Measurements from ENCODE around the gene ADGRG6.

DNA sequence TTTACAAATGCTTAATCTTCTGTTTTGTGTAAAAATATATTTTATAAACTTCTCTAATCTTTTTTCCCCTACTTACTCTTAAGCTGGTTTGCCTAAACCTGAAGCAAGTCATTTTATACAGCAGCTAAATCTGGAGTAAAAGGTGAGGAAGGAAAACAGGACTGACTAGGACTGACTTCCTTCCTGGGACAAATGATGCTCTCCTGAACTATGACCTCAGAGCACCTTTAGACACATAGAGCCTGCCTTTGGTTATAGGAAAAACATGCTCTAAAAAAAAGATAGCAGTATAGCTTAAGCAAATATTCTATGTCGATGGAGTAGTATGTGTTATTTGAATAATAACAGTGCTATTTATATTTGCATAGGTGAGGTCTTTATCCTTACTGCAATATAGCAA lies 21.5 kb upstream of the ADGRG6 start:
- TF ChIP-seq, protein P1, sequence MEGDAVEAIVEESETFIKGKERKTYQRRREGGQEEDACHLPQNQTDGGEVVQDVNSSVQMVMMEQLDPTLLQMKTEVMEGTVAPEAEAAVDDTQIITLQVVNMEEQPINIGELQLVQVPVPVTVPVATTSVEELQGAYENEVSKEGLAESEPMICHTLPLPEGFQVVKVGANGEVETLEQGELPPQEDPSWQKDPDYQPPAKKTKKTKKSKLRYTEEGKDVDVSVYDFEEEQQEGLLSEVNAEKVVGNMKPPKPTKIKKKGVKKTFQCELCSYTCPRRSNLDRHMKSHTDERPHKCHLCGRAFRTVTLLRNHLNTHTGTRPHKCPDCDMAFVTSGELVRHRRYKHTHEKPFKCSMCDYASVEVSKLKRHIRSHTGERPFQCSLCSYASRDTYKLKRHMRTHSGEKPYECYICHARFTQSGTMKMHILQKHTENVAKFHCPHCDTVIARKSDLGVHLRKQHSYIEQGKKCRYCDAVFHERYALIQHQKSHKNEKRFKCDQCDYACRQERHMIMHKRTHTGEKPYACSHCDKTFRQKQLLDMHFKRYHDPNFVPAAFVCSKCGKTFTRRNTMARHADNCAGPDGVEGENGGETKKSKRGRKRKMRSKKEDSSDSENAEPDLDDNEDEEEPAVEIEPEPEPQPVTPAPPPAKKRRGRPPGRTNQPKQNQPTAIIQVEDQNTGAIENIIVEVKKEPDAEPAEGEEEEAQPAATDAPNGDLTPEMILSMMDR (IDR thresholded peaks at IDR 0.05) = no peak
- TF ChIP-seq POLR2AphosphoS5 (IDR thresholded peaks at IDR 0.05) = no peak
- TF ChIP-seq EP300 (IDR thresholded peaks at IDR 0.05) = no peak
